NCI-H524 (cell line): ENCODE data around the gene URB1.
A peak's percentile ranks its signal among the peaks of the same experiment; 100 is the strongest.
"Not testable (repeated sequence)": the region's sequence is repeated elsewhere in the genome, so short reads cannot be mapped to it uniquely, and the experiment has no call there.

Experiments
- DNase-seq, 2 experiments: peaks; one replicate each; lab custom pipeline; 2025; lab: John Stamatoyannopoulos, UW

URB1 gene

GRCh38 chr21:32412162-32413014, 19.6 kb upstream of the URB1 start, which contains the start of gene EVA1C:
EVA1C (plus strand) TSS chr21:32412706; CDS start chr21:32412854, 148 bp downstream.
- peak; percentile 50 to 65 for DNase-seq

DNA sequence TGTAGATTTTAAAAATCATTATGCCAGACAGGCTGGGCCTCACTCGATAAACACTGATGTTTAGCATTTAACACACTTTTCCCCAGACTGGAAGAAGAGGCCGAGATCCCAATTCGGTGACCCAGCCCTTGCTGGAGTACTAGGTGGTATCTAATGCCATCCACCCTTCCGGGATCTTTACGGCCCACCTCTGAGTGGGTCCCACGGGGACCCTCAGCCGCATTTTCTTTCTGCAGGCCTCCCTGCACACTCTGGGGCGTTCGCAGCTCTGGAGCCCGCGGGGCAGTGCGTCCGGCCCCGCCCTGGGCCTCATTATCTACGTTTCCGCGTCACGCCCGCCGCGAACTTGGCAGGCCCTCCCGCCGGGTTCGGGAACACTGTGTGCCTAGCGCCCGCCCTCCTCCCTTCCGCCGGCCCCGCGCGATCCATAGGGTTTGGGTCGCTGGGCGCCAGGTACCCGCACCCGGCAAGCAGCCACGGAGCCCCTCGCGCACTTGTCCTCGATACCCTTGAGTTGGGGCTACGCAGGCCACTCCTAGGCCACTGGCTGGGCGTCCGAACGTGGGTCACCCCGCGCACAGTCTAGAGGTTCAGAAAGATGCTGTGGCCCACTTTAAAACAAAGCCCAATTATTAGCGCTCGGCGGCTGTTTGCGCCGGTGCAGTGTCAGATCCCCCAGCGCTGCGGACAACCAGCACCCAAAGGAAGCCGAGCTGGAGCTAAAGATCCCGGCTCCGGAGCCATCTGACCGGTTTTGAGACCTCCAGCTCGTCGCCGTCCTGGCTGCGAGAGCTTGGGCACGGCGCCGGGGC, 18.7 kb upstream of the URB1 start:
- peak; percentile 11 to 42 for DNase-seq

GRCh38 chr21:32410916-32411315, 18.1 kb upstream of the URB1 start:
- no peak for DNase-seq

- DNase-seq: peak in 1 of 2 experiments; percentile 26
These were observed 17.5 kb upstream of the URB1 start for GRCh38 chr21:32410291-32410690.

DNA sequence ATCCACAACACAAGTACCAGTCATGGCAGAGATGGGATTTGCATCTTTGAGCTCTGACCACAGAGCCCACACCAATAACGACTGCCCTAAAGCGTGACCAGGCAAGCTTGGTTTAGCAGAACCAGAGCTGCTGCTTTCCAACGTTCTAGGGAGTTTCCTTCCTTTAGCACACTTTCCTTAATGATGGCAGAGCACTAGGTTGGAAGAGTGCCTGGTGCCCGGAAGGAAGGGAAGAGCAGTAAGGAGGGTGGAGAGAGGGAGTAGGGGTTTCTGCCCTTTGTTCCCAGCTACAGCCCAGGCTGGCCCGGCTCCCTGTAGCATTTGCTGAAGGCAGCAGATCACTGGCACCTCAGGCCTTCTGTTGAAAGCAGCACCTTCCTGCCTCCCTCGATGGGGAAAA, 13.6 kb upstream of the URB1 start:
- no peak for DNase-seq

DNA sequence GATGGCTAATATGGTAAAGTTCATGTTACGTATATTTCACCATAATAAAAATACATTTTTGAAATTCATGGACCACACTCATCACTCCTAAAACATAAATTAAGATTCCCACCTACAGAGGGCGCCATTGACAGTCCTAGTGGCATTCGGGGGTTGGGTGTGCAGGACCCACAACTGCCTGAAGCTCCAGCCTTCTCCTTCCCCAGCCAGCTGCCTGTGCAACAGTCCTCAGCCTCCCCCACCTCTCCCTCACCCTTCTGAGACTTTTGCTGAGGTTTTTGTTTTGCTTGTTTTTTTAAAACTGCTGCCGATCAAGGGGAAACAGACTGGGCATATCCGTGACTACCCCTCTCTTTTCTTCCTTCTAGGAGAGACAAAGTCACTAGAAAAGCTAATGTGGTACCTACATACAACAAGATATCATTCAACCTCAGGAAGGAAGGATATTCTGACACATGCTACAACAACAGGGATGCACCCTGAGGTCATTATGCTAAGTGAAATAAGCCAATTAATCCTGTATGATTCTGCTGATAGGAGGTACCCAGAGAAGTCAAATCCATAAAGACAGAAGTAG, 10.5 kb upstream of the URB1 start:
- DNase-seq: peak; percentile 55 to 80

- DNase-seq: no peak
These were observed 827 bp upstream of the URB1 start for GRCh38 chr21:32393677-32394001.

DNA sequence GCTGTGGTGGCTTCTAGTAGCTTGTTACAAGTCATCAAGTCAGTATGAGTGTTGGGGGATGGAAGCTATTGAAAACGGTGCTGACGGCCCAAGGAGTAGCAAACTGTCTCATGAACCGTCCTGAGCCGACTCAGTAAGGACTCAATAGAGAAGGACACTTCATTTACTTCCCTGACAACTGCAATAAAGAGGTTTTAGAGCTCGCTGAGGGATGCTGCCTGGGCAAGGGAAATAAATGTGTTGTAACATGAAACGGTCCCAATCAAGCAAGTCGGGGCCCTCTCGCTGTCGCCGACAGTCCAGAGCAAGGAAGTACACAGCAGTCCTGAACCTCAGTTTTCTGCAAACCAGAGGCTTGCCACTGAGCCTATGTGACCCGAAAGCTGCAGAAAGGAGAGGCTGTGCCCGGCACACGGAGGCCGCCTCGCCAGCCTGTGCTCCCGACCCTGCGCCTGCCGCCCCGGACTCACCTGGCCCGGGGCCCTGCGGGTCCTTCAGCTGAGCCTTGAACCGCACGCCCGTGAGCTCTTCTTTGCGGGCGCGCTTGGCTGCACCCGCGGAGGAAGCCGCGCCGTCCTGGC, 423 bp downstream of the URB1 start:
- peak in 1 of 2 experiments; percentile 47 for DNase-seq

DNA sequence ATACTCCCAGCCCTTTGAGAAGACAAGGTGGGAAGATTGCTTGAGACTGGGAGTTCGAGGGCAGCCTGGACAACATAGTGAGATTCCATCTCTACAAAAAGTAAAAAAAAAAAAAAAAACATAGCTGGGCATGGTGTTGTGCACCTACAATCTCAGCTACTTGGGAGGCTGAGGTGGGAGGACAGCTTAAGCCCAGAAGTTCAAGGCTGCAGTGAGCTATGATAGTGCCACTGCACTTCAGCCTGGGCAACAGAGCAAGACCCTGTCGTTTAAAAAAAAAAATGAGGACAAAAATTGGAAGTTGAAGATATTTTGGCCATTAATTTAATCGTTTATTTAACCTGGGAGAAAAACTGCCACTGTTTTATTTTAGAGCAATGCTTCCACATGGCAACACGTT, 1.1 kb downstream of the URB1 start:
- no peak for DNase-seq

- not testable (repeated sequence) for DNase-seq
These were observed 2.1 kb downstream of the URB1 start for GRCh38 chr21:32390537-32391224.

DNA sequence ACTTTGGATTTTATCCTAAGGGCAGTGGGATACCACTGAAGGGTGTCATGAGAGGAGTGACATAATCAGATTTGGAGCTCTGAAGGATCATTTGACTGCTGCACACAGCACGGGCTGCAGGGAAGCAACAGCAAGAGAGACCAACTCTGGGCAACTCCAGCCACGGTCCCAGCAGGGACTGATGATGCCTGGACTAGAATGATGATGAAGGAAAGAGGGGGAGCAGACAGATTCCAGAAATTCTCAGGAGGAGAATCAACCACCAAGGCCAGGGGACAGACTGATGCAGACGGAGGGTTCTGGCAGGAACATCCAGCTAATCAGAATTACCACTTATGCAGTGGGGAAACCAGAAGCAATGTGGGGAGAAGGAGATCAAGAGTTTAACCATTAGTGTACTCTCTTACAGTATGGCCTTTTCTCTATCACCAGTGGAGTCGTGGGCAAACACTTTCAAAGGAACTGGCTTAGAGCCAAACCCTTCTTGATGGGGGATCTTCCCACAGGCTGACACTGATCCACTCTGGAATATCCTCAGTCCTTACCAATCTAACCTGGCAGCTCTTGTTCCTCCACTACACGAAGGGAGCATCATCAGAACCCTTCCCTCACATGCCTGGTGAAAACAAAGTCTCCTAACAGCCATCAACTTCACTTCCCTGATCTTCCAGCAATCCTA, 3.3 kb downstream of the URB1 start:
- no peak for DNase-seq

GRCh38 chr21:32388306-32388705, 4.5 kb downstream of the URB1 start:
- no peak for DNase-seq

GRCh38 chr21:32387151-32387550, 5.7 kb downstream of the URB1 start:
- no peak for DNase-seq

DNA sequence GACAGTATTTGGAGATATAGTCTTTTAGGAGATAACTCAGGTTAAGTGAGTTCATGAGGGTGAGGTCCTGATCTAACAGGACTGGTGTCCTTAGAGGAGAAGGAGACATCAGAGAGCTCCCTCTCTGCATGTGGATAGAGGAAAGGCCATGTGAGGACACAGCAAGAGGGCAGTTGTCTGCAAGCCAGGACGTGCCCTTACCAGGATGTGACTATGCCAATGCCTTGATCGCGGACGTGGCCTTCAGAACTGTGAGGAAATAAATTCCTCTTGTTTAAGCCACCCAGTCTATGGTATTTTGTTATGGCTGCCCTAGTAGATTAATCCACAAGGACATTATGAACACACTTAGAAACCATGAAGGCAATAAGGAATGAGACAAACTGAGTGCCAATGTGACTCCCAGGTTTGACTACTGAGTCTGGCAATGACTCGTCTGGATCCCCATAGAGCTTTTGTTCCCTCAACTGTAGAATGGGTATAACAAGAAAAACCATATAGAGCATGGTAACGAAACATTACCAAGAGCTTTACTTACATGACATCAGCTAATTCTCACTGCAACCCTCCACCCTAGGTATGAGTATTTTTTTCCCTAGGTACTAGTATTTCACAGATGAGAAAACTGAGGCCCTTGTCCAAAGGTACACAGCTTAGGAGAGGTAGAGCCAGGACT, 6.5 kb downstream of the URB1 start:
- no peak for DNase-seq

GRCh38 chr21:32383812-32384211, 9.0 kb downstream of the URB1 start:
- peak in 1 of 2 experiments; percentile 11 for DNase-seq

- no peak for DNase-seq
These were observed 10.6 kb downstream of the URB1 start for GRCh38 chr21:32382108-32382644.

DNA sequence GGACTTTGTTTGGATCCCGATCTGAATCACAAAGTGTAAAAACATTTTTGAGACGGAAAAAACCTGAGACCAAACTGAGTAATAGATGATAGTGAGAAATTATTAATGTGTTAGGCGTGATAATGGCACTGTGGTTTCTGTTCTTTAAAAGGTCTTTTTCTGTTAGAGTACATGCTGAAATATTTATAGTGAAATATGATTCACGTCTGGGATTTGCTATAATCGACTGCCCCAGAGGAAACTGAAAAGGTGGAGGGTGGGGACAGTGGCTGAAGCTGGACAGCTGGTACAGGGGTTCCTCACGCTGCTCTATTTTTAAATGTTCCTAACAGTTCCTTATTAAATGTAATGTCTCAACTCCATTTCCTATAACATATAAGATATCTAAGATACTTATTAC, 11.2 kb downstream of the URB1 start:
- DNase-seq: no peak

GRCh38 chr21:32380940-32381339, 11.9 kb downstream of the URB1 start:
- no peak for DNase-seq

- DNase-seq: no peak
These were observed 13.9 kb downstream of the URB1 start for GRCh38 chr21:32378956-32379355.

DNA sequence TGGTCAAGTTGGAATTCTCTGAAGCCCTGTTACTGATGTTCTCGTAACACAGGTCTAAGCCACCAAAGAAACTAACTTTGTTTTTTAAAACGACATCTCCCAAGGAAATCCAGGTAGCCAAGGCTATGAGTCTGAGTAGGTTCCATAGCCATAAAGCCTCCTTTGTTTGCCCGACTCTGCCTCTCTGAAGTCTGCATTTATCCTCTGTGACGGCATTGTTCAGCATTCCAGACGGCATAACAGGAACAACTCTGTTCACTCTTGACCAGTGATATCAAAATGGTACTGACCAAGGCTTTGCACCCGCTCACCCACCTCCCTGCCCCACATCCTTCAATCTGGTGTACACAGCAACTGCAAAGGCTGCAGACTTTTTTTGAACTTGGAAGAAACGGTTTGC, 14.8 kb downstream of the URB1 start:
- no peak for DNase-seq
